IPS DF 4.7 (cell line): ENCODE data around the gene LYRM4.

ENCODE experiments used
- DNase-seq: peaks from one replicate; pipeline ENCODE4 v3.0.0-alpha.2; 2013; ENCODE audit warnings: low spot score; ENCODE audit errors: extremely low read depth

Gene LYRM4

GRCh38 chr6:5149159-5149704, 111.5 kb downstream of the LYRM4 start:
- DNase-seq, result no peak

- DNase-seq, result no peak
Measured at GRCh38 chr6:5146398-5146797, 114.4 kb downstream of the LYRM4 start.

- no peak for DNase-seq
Measured at GRCh38 chr6:5143634-5144311, 117.0 kb downstream of the LYRM4 start.

GRCh38 chr6:5142915-5143314, 117.8 kb downstream of the LYRM4 start:
- DNase-seq, result no peak

- no peak for DNase-seq
Measured at GRCh38 chr6:5142131-5142530, 118.6 kb downstream of the LYRM4 start.

GRCh38 chr6:5141046-5141445, 119.7 kb downstream of the LYRM4 start:
- no peak for DNase-seq

GRCh38 chr6:5139828-5140771, 120.7 kb downstream of the LYRM4 start:
- DNase-seq, result no peak

- no peak for DNase-seq
Measured at GRCh38 chr6:5138995-5139827, 121.5 kb downstream of the LYRM4 start.

GRCh38 chr6:5136851-5137250, 123.9 kb downstream of the LYRM4 start:
- DNase-seq, result no peak

GRCh38 chr6:5135788-5136376, 124.9 kb downstream of the LYRM4 start:
- no peak for DNase-seq

- DNase-seq, result no peak
Measured at GRCh38 chr6:5133943-5134342, 126.8 kb downstream of the LYRM4 start.

GRCh38 chr6:5132731-5133130, 128.0 kb downstream of the LYRM4 start:
- no peak for DNase-seq

- DNase-seq, result no peak
Measured at GRCh38 chr6:5130135-5130866, 130.4 kb downstream of the LYRM4 start.

GRCh38 chr6:5128351-5128750, 132.4 kb downstream of the LYRM4 start:
- DNase-seq, result no peak

GRCh38 chr6:5127106-5127687, 133.6 kb downstream of the LYRM4 start:
- DNase-seq, result no peak

GRCh38 chr6:5126214-5126613, 134.5 kb downstream of the LYRM4 start:
- no peak for DNase-seq

- no peak for DNase-seq
Measured at GRCh38 chr6:5125152-5126006, 135.4 kb downstream of the LYRM4 start.

- DNase-seq, result no peak
Measured at GRCh38 chr6:5124526-5124925, 136.2 kb downstream of the LYRM4 start.
